GM18517 (cell line): Measurements from ENCODE around the gene HDHD5.

Source experiments
- ATAC-seq: cut with Tn5 transposase; IDR thresholded peaks from one replicate; pipeline ENCODE4 v1.9.1; 2021; ENCODE audit warnings: mild to moderate bottlenecking, moderate library complexity; ENCODE audit not compliant: unreplicated experiment

Gene HDHD5

GRCh38 chr22:17120711-17121232 is 38.3 kb downstream of the HDHD5 start:
- ATAC-seq, result no peak

- no peak for ATAC-seq
Observed at GRCh38 chr22:17120281-17120680, 38.8 kb downstream of the HDHD5 start.

GRCh38 chr22:17119481-17120202 is 39.4 kb downstream of the HDHD5 start:
- no peak for ATAC-seq

GRCh38 chr22:17118342-17118741 is 40.7 kb downstream of the HDHD5 start:
- no peak for ATAC-seq

GRCh38 chr22:17117890-17118289 is 41.2 kb downstream of the HDHD5 start:
- no peak for ATAC-seq

GRCh38 chr22:17117400-17117799 is 41.7 kb downstream of the HDHD5 start:
- ATAC-seq, result no peak

GRCh38 chr22:17116572-17117330 is 42.3 kb downstream of the HDHD5 start:
- no peak for ATAC-seq

- no peak for ATAC-seq
Observed at GRCh38 chr22:17115945-17116565, 43.0 kb downstream of the HDHD5 start.

- no peak for ATAC-seq
Observed at GRCh38 chr22:17115236-17115635, 43.8 kb downstream of the HDHD5 start.

GRCh38 chr22:17114898-17115235 is 44.2 kb downstream of the HDHD5 start:
- ATAC-seq, result no peak

GRCh38 chr22:17114173-17114897 is 44.7 kb downstream of the HDHD5 start:
- ATAC-seq, result no peak

- no peak for ATAC-seq
Observed at GRCh38 chr22:17113600-17113999, 45.5 kb downstream of the HDHD5 start.

- ATAC-seq, result no peak
Observed at GRCh38 chr22:17112491-17113042, 46.5 kb downstream of the HDHD5 start.

GRCh38 chr22:17110791-17111550 is 48.1 kb downstream of the HDHD5 start:
- no peak for ATAC-seq

GRCh38 chr22:17109976-17110375 is 49.1 kb downstream of the HDHD5 start:
- no peak for ATAC-seq

- ATAC-seq, result no peak
Observed at GRCh38 chr22:17109113-17109865, 49.8 kb downstream of the HDHD5 start.

- ATAC-seq, result no peak
Observed at GRCh38 chr22:17108256-17109112, 50.6 kb downstream of the HDHD5 start.

GRCh38 chr22:17107547-17107810 is 51.6 kb downstream of the HDHD5 start:
- no peak for ATAC-seq
